IMR-90 (cell line): Measurements from ENCODE around the gene ASPN. TPM values are rescaled to one million over a fixed set of nuclear protein-coding genes. Genes with fewer than 3 reads are reported as not detected.
A peak's percentile ranks its signal among the peaks of the same experiment; 100 is the strongest.

ENCODE experiments used
- ATAC-seq: fragments of 200-7000 bp; cut with Tn5 transposase; 2 replicates; pipeline ENCODE4 v1.9.1; 2020; ENCODE audit warnings: low read depth, mild to moderate bottlenecking, moderate library complexity
- BruUV-seq: library from RNA; stranded (reverse); fragments of 400-500 nt; replicated peaks from 2 replicates; lab custom pipeline; 2021; lab: Mats Ljungman, UMichigan
- CTCF ChIA-PET: fragments of 300-600 bp; formaldehyde crosslinking; extraction: SDS; loops from one replicate; lab custom pipeline; 2021; ENCODE audit warnings: antibody characterized with exemption; lab: Yijun Ruan, JAX
- POLR2A ChIA-PET: fragments of 300-600 bp; sonication (Branson Sonifier 250); formaldehyde crosslinking; loops from one replicate; lab custom pipeline; 2022; ENCODE audit warnings: antibody characterized with exemption; ENCODE audit not compliant: unreplicated experiment; lab: Charles Lee
- DNase-seq: peaks from one replicate; pipeline ENCODE4 v3.0.0; 2013
- H2AFZ ChIP-seq: replicated peaks from 2 replicates; pipeline ENCODE3; 2013; ENCODE audit warnings: low read length, mild to moderate bottlenecking; ENCODE audit not compliant: poor library complexity
- H2AK5ac ChIP-seq: 2 replicates; pipeline ENCODE4 v1.6.1; 2013; ENCODE audit warnings: low read depth, low read length, inconsistent platforms
- H2AK9ac ChIP-seq: replicated peaks from 2 replicates; pipeline ENCODE3; 2013; ENCODE audit warnings: mild to moderate bottlenecking, low read depth, low read length, moderate library complexity; ENCODE audit not compliant: poor library complexity
- H2BK120ac ChIP-seq: 2 replicates; pipeline ENCODE4 v1.6.1; 2013; ENCODE audit warnings: low read depth, low read length, inconsistent platforms
- H2BK15ac ChIP-seq: 3 replicates; pipeline ENCODE4 v1.6.1; 2013; ENCODE audit warnings: low read depth, low read length, inconsistent platforms
- H2BK20ac ChIP-seq: 2 replicates; pipeline ENCODE4 v1.6.1; 2013; ENCODE audit warnings: low read depth, mild to moderate bottlenecking, inconsistent platforms, low read length, moderate library complexity
- H2BK5ac ChIP-seq: 2 replicates; pipeline ENCODE4 v1.6.1; 2013; ENCODE audit warnings: mild to moderate bottlenecking, low read depth, low read length, inconsistent platforms; ENCODE audit not compliant: poor library complexity, severe bottlenecking
- H3K14ac ChIP-seq: replicated peaks from 2 replicates; pipeline ENCODE4 v1.6.1; 2013; ENCODE audit warnings: low read depth, low read length, inconsistent platforms
- H3K18ac ChIP-seq: 2 replicates; pipeline ENCODE4 v1.6.1; 2013; ENCODE audit warnings: low read depth, low read length, control low read depth
- H3K23ac ChIP-seq: 2 replicates; pipeline ENCODE4 v1.6.1; 2013; ENCODE audit warnings: low read depth, low read length, inconsistent platforms
- H3K27ac ChIP-seq: 2 replicates; pipeline ENCODE4 v1.5.1; 2013; ENCODE audit warnings: mild to moderate bottlenecking, control low read depth, low read length; ENCODE audit not compliant: insufficient read depth
- H3K27me3 ChIP-seq: 2 replicates; pipeline ENCODE4 v1.6.1; 2013; ENCODE audit warnings: low read length; ENCODE audit not compliant: control insufficient read depth, insufficient read depth
- H3K36me3 ChIP-seq: 2 replicates; pipeline ENCODE4 v1.6.1; 2013; ENCODE audit warnings: low read length, mixed read lengths; ENCODE audit not compliant: control insufficient read depth, insufficient read depth
- H3K4ac ChIP-seq: 2 replicates; pipeline ENCODE4 v1.6.1; 2013; ENCODE audit warnings: low read depth, low read length, inconsistent platforms
- H3K4me1 ChIP-seq: 2 replicates; pipeline ENCODE4 v1.6.1; 2013; ENCODE audit warnings: low read length, mixed read lengths; ENCODE audit not compliant: control insufficient read depth, insufficient read depth
- H3K4me2 ChIP-seq: 2 replicates; pipeline ENCODE4 v1.6.1; 2013; ENCODE audit warnings: low read depth, mild to moderate bottlenecking, control low read depth, low read length, moderate library complexity
- H3K4me3 ChIP-seq: 2 replicates; pipeline ENCODE4 v1.5.1; 2013; ENCODE audit warnings: low read depth, mild to moderate bottlenecking, control low read depth, low read length, moderate library complexity; ENCODE audit not compliant: insufficient read depth
- H3K56ac ChIP-seq: 2 replicates; pipeline ENCODE4 v1.6.1; 2013; ENCODE audit warnings: low read length, inconsistent platforms; ENCODE audit not compliant: insufficient read depth; ENCODE audit errors: extremely low read depth
- H3K79me1 ChIP-seq, 2 experiments: 2 replicates each; pipeline ENCODE4 v1.6.1; 2013; ENCODE audit warnings: low read length in 2 of 2, inconsistent platforms in 1 of 2, low read depth in 1 of 2
- H3K9ac ChIP-seq: 2 replicates; pipeline ENCODE4 v1.6.1; 2013; ENCODE audit warnings: low read depth, low read length, control low read depth
- H3K9me1 ChIP-seq: 2 replicates; pipeline ENCODE4 v1.6.1; 2013; ENCODE audit warnings: low read length, inconsistent platforms; ENCODE audit not compliant: insufficient read depth
- H3K9me3 ChIP-seq: 2 replicates; pipeline ENCODE4 v1.6.1; 2013; ENCODE audit warnings: low read length; ENCODE audit not compliant: control insufficient read depth, insufficient read depth
- H4K20me1 ChIP-seq: 2 replicates; pipeline ENCODE4 v1.6.1; 2013; ENCODE audit warnings: low read length, inconsistent platforms; ENCODE audit not compliant: insufficient read depth
- H4K5ac ChIP-seq: 2 replicates; pipeline ENCODE4 v1.6.1; 2013; ENCODE audit warnings: mild to moderate bottlenecking, low read depth, low read length, control low read depth
- H4K8ac ChIP-seq, 2 experiments: 2 replicates each; pipeline ENCODE4 v1.6.1; 2013; ENCODE audit warnings: low read depth in 2 of 2, low read length in 2 of 2, control low read depth in 1 of 2, inconsistent platforms in 1 of 2
- H4K91ac ChIP-seq: 2 replicates; pipeline ENCODE4 v1.6.1; 2013; ENCODE audit warnings: low read depth, low read length, inconsistent platforms; ENCODE audit not compliant: insufficient read depth
- BHLHE40 ChIP-seq: fragments of 150-350 bp; IDR thresholded peaks from 2 replicates; pipeline ENCODE4 v1.6.1; 2016; ENCODE audit warnings: mild to moderate bottlenecking, low read depth, low read length
- CEBPB ChIP-seq: IDR thresholded peaks from 2 replicates; pipeline ENCODE4 v1.6.1; 2012; ENCODE audit warnings: low read depth, low read length, improper control_type of control experiment
- FOS ChIP-seq: fragments of 150-350 bp; IDR thresholded peaks from 2 replicates; pipeline ENCODE4 v1.6.1; 2016; ENCODE audit warnings: low read depth, low read length
- MXI1 ChIP-seq: IDR thresholded peaks from 2 replicates; pipeline ENCODE4 v1.6.1; 2012; ENCODE audit warnings: low read depth, mild to moderate bottlenecking, low read length, moderate library complexity, borderline replicate concordance
- RCOR1 ChIP-seq: IDR thresholded peaks from 2 replicates; pipeline ENCODE4 v1.6.1; 2012; ENCODE audit warnings: mild to moderate bottlenecking, low read length, improper control_type of control experiment; ENCODE audit not compliant: insufficient replicate concordance
- WGBS, 2 experiments: methylation state at CpG; one replicate each; pipeline versions ENCODE4 v1.1.5 to v1.1.7; 2013; ENCODE audit warnings: missing lambda C conversion rate in 2 of 2; ENCODE audit not compliant: insufficient read length in 1 of 2; ENCODE audit errors: extremely low coverage in 2 of 2; 5-methylcytosine and 5-hydroxymethylcytosine counted together
- dilution Hi-C: fragments of 300-500 bp; cut with HindIII; formaldehyde crosslinking; loops from one replicate; pipeline ENCODE4 v1.14.3; 2018; ENCODE audit warnings: low sequenced_read_pairs; ENCODE audit not compliant: unreplicated experiment
- in situ Hi-C: fragments of 300-500 bp; cut with MboI; formaldehyde crosslinking; loops from 3 replicates; pipeline ENCODE4 v1.14.3; 2019; ENCODE audit warnings: low sequenced_read_pairs, inconsistent platforms, mixed read lengths
- intact Hi-C: fragments of 100-400 bp; cut with micrococcal nuclease; formaldehyde crosslinking; loops from 2 replicates; pipeline ENCODE4 v1.10.0; 2022
- polyA plus RNA-seq, 3 experiments: library from polyadenylated mRNA; depleted of rRNA; stranded (reverse); fragments of >200 nt; gene quantifications; 2 replicates each; pipeline ENCODE4 v1.2.3, GENCODE V29; 2012; ENCODE audit warnings: low replicate concordance in 1 of 3
- total RNA-seq: library from RNA; depleted of rRNA; stranded (reverse); fragments of >200 nt; gene quantifications from 2 replicates; pipeline ENCODE4 v1.2.3, GENCODE V29; 2012
- TF ChIP-seq, protein P1 (sequence below): fragments of 150-350 bp; IDR thresholded peaks from 2 replicates; pipeline ENCODE4 v1.6.1; 2016; ENCODE audit warnings: low read depth, mild to moderate bottlenecking, low read length, moderate library complexity, borderline replicate concordance

ASPN gene
- total and polyA plus RNA-seq, 2 of the 4 experiments (the other 2 are of a cell fraction) = under 0.01 to 0.09 TPM

DNA sequence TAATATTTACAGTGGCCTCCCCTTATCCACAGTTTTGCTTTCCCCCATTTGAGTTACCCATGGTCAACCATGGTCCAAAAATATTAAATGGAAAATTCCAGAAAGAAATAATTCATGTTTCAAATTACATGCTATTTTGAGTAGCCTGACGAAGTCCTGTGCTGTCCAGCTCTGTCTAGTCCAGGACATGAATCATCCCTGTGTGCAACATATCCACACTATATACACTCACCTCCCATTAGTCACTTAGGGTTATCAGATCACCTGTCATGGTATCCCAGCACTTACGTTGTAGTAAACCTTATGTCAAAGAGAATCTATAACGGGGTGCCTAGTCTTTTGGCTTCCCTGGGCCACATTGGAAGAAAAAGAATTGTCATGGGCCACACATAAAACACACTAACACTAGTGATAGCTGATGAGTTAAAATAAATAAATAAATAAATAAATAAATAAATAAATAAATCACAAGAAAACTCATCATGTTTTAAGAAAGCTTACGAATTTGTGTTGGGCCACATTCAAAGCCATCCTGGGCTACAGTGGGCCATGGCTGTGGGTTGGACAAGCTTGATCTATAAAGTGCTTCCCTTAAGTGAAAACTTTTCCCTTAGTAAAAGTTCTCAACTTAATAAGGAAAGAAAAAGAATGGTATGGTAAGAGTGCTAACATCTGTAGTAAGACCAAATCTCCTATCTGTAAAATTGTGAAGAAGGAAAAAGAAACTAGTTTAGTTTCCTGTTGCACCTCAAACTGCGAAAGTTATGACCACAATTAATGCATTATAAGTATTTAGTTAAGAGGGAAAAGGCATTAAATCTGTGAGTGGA, 42.2 kb downstream of the ASPN start:
- Histone ChIP-seq H2AFZ (no peak overlapping the region), H3K4me1 (peaks cover 2% of the 10 kb centered on the region; the same call in 1 of the 2 replicates), H3K18ac (no peak overlapping the region), H4K8ac (no peak overlapping the region), H2BK5ac (peak overlapping the region; percentile 36), H3K9me3 (no peaks in the 10 kb centered on the region), H2BK20ac (no peak overlapping the region), H4K5ac (no peak overlapping the region), H2AK9ac (no peak overlapping the region), H3K14ac (no peak overlapping the region), H3K4me3 (no peak overlapping the region), H3K27me3 (no peaks in the 10 kb centered on the region), H3K36me3 (no peaks in the 10 kb centered on the region), H3K9ac (no peak overlapping the region), H3K9me1 (no peaks in the 10 kb centered on the region), H3K4ac (no peak overlapping the region), H3K4me2 (peak overlapping the region; percentile 5; the same call in 1 of the 2 replicates), H4K91ac (no peak overlapping the region), H2AK5ac (no peak overlapping the region), H4K20me1 (no peaks in the 10 kb centered on the region), H3K56ac (no peak overlapping the region), H2BK120ac (no peak overlapping the region), H3K79me1 (no peaks in the 10 kb centered on the region), H3K23ac (no peak overlapping the region), H3K27ac (no peak overlapping the region), H2BK15ac (no peak overlapping the region)
- intact Hi-C loops = loop anchor here (1.0 to 2.0 kb wide), 4 partner anchors 97 to 301 kb away; no protein-coding TSS in a partner anchor
- dilution Hi-C loops = no loop called here
- ChIA-PET CTCF (interaction anchor here (0.8 to 1.6 kb wide), 2 partner anchors 114 to 300 kb away, joined by 4 to 5 read pairs; partner anchors contain the start of gene CENPP), POLR2A (no interaction called here)
- ATAC-seq (peak; percentile 66), DNase-seq (peak; percentile 90)
- in situ Hi-C loops = loop anchor here (5.0 to 10.0 kb wide), 3 partner anchors 108 to 305 kb away; no protein-coding TSS in a partner anchor
- TF ChIP-seq CEBPB = peak; percentile 83
- TF ChIP-seq FOS = peak; percentile 77
- TF ChIP-seq, protein P1, sequence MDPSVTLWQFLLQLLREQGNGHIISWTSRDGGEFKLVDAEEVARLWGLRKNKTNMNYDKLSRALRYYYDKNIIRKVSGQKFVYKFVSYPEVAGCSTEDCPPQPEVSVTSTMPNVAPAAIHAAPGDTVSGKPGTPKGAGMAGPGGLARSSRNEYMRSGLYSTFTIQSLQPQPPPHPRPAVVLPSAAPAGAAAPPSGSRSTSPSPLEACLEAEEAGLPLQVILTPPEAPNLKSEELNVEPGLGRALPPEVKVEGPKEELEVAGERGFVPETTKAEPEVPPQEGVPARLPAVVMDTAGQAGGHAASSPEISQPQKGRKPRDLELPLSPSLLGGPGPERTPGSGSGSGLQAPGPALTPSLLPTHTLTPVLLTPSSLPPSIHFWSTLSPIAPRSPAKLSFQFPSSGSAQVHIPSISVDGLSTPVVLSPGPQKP = no peak
- no peak for TF ChIP-seq RCOR1
- TF ChIP-seq BHLHE40 = 0 out of 2 replicates have a peak, but pooled peaks have one; percentile 20
- no peak for TF ChIP-seq MXI1
- WGBS, 2 experiments = no CpG with 5 or more reads among the region's 5 CpGs
- BruUV-seq = no TSS peak
